ENCODE data around the gene C19orf44.
"Not testable (repeated sequence)": the region's sequence is repeated elsewhere in the genome, so short reads cannot be mapped to it uniquely, and the experiment has no call there.

C19orf44 gene

GRCh38 chr19:16495982-16496612, at the start of gene C19orf44, which contains the start of gene CALR3:
Gene C19orf44 (plus strand): TSS chr19:16496394. CDS start chr19:16500793, 4,399 bp downstream.
Gene CALR3 (minus strand): TSS chr19:16496167. CDS start chr19:16496129, 38 bp downstream.
- H3K9me3 ChIP-seq (ENCODE audit: control insufficient read depth in 2 of 2, low read length in 2 of 2), result no peaks in the 10 kb centered on the region
- peak within 1 kb of the TSS; percentile 52 to 58 for H3K27ac ChIP-seq (ENCODE audit: low read depth in 2 of 2, low read length in 2 of 2)
- H3K9ac ChIP-seq (ENCODE audit: low read depth in 1 of 2, low read length in 2 of 2), result peak within 1 kb of the TSS; percentile 60 to 78
- no peaks in the 10 kb centered on the region for H3K27me3 ChIP-seq (ENCODE audit: control insufficient read depth in 2 of 2, insufficient read depth in 2 of 2, low read length in 2 of 2)
- peak within 1 kb of the TSS; percentile 86 to 94 for H3K4me3 ChIP-seq (ENCODE audit: low read length in 2 of 2)
- peaks cover 0 to 2% of the 10 kb centered on the region in 2 donors for H3K36me3 ChIP-seq (ENCODE audit: control insufficient read depth in 2 of 2, insufficient read depth in 2 of 2, low read length in 2 of 2)
- H3K4me1 ChIP-seq (ENCODE audit: control insufficient read depth in 2 of 2, insufficient read depth in 2 of 2, low read length in 2 of 2), result peaks cover 8 to 9% of the 10 kb centered on the region in 2 donors

DNA sequence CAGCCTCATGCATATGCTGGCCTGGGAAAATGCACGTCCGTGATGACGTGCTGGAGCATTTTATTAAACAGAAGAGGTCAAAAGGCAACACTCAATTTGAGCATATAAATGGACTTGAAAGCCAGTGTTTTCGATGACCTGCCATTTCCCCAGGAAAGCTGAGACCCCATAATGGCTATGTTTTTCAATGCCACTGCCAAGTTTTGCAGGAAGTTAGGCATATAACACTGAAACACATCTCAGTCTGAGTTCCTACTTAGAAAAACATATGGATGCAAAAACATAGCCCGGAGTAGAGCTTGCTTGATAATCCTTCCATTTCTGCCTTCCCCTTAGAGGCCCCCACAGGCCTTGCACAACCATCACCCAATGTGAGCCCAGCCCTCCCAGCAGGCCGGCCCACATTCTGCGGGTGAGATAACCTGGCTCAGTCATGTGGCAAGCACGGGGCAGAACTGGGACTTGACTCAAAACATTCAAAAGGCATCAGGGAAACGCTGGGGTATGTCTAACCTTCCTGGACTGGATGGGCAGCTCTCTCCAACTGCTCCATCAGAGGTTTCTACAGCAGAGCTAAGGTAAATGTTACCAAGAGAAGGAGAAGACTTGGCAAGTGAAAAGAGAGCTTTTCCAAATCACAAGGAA, 49.3 kb upstream of the C19orf44 start:
- no peaks in the 10 kb centered on the region for H3K36me3 ChIP-seq (ENCODE audit: control insufficient read depth in 2 of 2, insufficient read depth in 2 of 2, low read length in 2 of 2)
- no peaks in the 10 kb centered on the region for H3K9me3 ChIP-seq (ENCODE audit: control insufficient read depth in 2 of 2, low read length in 2 of 2)
- H3K9ac ChIP-seq (ENCODE audit: low read depth in 1 of 2, low read length in 2 of 2), result no peak overlapping the region
- no peaks in the 10 kb centered on the region for H3K27me3 ChIP-seq (ENCODE audit: control insufficient read depth in 2 of 2, insufficient read depth in 2 of 2, low read length in 2 of 2)
- no peak overlapping the region for H3K4me3 ChIP-seq (ENCODE audit: low read length in 2 of 2)
- H3K4me1 ChIP-seq (ENCODE audit: control insufficient read depth in 2 of 2, insufficient read depth in 2 of 2, low read length in 2 of 2), result peaks cover 16 to 25% of the 10 kb centered on the region in 2 donors
- peak overlapping the region in 1 of 2 donors; percentile 19 for H3K27ac ChIP-seq (ENCODE audit: low read depth in 2 of 2, low read length in 2 of 2)

DNA sequence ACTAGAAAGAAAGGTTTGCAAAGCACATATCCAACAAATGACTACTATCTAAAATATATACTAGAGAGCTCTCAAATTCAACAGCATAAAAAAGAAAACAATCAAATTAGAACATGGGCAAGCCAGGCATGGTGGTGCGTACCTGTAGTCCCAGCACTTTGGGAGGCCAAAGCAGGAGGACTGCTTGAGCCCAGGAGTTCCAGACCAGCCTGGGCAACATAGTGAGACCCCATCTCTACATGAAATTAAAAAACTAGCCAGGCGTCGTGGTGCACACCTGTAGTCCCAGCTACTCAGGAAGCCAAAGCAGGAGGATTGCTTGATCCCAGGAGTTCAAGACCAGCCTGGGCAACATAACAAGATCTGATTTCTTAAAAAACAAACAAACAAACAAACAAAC, 47.3 kb upstream of the C19orf44 start:
- peaks cover 0 to 19% of the 10 kb centered on the region in 2 donors for H3K4me1 ChIP-seq (ENCODE audit: control insufficient read depth in 2 of 2, insufficient read depth in 2 of 2, low read length in 2 of 2)
- H3K27me3 ChIP-seq (ENCODE audit: control insufficient read depth in 2 of 2, insufficient read depth in 2 of 2, low read length in 2 of 2); H3K9me3 ChIP-seq (ENCODE audit: control insufficient read depth in 2 of 2, low read length in 2 of 2); H3K36me3 ChIP-seq (ENCODE audit: control insufficient read depth in 2 of 2, insufficient read depth in 2 of 2, low read length in 2 of 2); H3K27ac ChIP-seq (ENCODE audit: low read depth in 2 of 2, low read length in 2 of 2); H3K4me3 ChIP-seq (ENCODE audit: low read length in 2 of 2); H3K9ac ChIP-seq (ENCODE audit: low read depth in 1 of 2, low read length in 2 of 2): not testable (repeated sequence)

- no peaks in the 10 kb centered on the region for H3K9me3 ChIP-seq (ENCODE audit: control insufficient read depth in 2 of 2, low read length in 2 of 2)
- peaks cover 0 to 15% of the 10 kb centered on the region in 2 donors for H3K4me1 ChIP-seq (ENCODE audit: control insufficient read depth in 2 of 2, insufficient read depth in 2 of 2, low read length in 2 of 2)
- no peak overlapping the region for H3K4me3 ChIP-seq (ENCODE audit: low read length in 2 of 2)
- no peaks in the 10 kb centered on the region for H3K27me3 ChIP-seq (ENCODE audit: control insufficient read depth in 2 of 2, insufficient read depth in 2 of 2, low read length in 2 of 2)
- no peak overlapping the region for H3K27ac ChIP-seq (ENCODE audit: low read depth in 2 of 2, low read length in 2 of 2)
- no peak overlapping the region for H3K9ac ChIP-seq (ENCODE audit: low read depth in 1 of 2, low read length in 2 of 2)
- no peaks in the 10 kb centered on the region for H3K36me3 ChIP-seq (ENCODE audit: control insufficient read depth in 2 of 2, insufficient read depth in 2 of 2, low read length in 2 of 2)
Observed at GRCh38 chr19:16449330-16449961, 46.7 kb upstream of the C19orf44 start.

- H3K9me3 ChIP-seq (ENCODE audit: control insufficient read depth in 2 of 2, low read length in 2 of 2), result no peaks in the 10 kb centered on the region
- peaks cover 7 to 8% of the 10 kb centered on the region in 2 donors for H3K4me1 ChIP-seq (ENCODE audit: control insufficient read depth in 2 of 2, insufficient read depth in 2 of 2, low read length in 2 of 2)
- no peak overlapping the region for H3K9ac ChIP-seq (ENCODE audit: low read depth in 1 of 2, low read length in 2 of 2)
- no peaks in the 10 kb centered on the region for H3K27me3 ChIP-seq (ENCODE audit: control insufficient read depth in 2 of 2, insufficient read depth in 2 of 2, low read length in 2 of 2)
- H3K36me3 ChIP-seq (ENCODE audit: control insufficient read depth in 2 of 2, insufficient read depth in 2 of 2, low read length in 2 of 2), result no peaks in the 10 kb centered on the region
- no peak overlapping the region for H3K27ac ChIP-seq (ENCODE audit: low read depth in 2 of 2, low read length in 2 of 2)
- H3K4me3 ChIP-seq (ENCODE audit: low read length in 2 of 2), result no peak overlapping the region
Observed at GRCh38 chr19:16452325-16452724, 43.9 kb upstream of the C19orf44 start.

GRCh38 chr19:16454351-16454918, 41.8 kb upstream of the C19orf44 start:
- Histone ChIP-seq H3K27ac (ENCODE audit: low read depth in 2 of 2, low read length in 2 of 2) (no peak overlapping the region), H3K4me3 (ENCODE audit: low read length in 2 of 2) (no peak overlapping the region), H3K9ac (ENCODE audit: low read depth in 1 of 2, low read length in 2 of 2) (no peak overlapping the region), H3K36me3 (ENCODE audit: control insufficient read depth in 2 of 2, insufficient read depth in 2 of 2, low read length in 2 of 2) (no peaks in the 10 kb centered on the region), H3K9me3 (ENCODE audit: control insufficient read depth in 2 of 2, low read length in 2 of 2) (no peaks in the 10 kb centered on the region), H3K4me1 (ENCODE audit: control insufficient read depth in 2 of 2, insufficient read depth in 2 of 2, low read length in 2 of 2) (peaks cover 11 to 22% of the 10 kb centered on the region in 2 donors), H3K27me3 (ENCODE audit: control insufficient read depth in 2 of 2, insufficient read depth in 2 of 2, low read length in 2 of 2) (no peaks in the 10 kb centered on the region)

DNA sequence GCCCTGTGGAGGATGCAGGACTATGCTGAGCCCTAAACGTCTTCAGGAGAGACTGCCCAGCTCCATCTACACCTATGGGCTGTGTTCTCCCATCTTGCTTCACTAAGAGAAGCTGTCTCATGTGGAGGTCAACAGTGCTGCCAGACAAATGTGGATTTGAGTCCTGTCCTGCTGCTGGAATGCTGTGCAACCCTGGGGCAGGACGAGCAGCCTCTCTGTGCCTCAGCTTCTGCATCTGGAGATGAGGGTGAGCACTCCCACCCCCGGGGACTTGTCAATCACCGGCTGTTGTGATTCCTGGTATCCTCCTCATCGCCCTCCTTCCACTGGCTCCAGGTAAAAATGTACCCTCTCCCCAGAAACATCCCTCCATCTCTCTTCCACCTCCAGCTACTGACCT, 40.7 kb upstream of the C19orf44 start:
- Histone ChIP-seq H3K27me3 (ENCODE audit: control insufficient read depth in 2 of 2, insufficient read depth in 2 of 2, low read length in 2 of 2) (no peaks in the 10 kb centered on the region), H3K4me1 (ENCODE audit: control insufficient read depth in 2 of 2, insufficient read depth in 2 of 2, low read length in 2 of 2) (peaks cover 15 to 22% of the 10 kb centered on the region in 2 donors), H3K9ac (ENCODE audit: low read depth in 1 of 2, low read length in 2 of 2) (no peak overlapping the region), H3K4me3 (ENCODE audit: low read length in 2 of 2) (no peak overlapping the region), H3K27ac (ENCODE audit: low read depth in 2 of 2, low read length in 2 of 2) (no peak overlapping the region), H3K36me3 (ENCODE audit: control insufficient read depth in 2 of 2, insufficient read depth in 2 of 2, low read length in 2 of 2) (no peaks in the 10 kb centered on the region), H3K9me3 (ENCODE audit: control insufficient read depth in 2 of 2, low read length in 2 of 2) (no peaks in the 10 kb centered on the region)

GRCh38 chr19:16456652-16457194, 39.5 kb upstream of the C19orf44 start:
- Histone ChIP-seq H3K36me3 (ENCODE audit: control insufficient read depth in 2 of 2, insufficient read depth in 2 of 2, low read length in 2 of 2) (peaks cover 0 to 2% of the 10 kb centered on the region in 2 donors), H3K9ac (ENCODE audit: low read depth in 1 of 2, low read length in 2 of 2) (no peak overlapping the region), H3K27ac (ENCODE audit: low read depth in 2 of 2, low read length in 2 of 2) (no peak overlapping the region), H3K4me1 (ENCODE audit: control insufficient read depth in 2 of 2, insufficient read depth in 2 of 2, low read length in 2 of 2) (peaks cover 15 to 22% of the 10 kb centered on the region in 2 donors), H3K9me3 (ENCODE audit: control insufficient read depth in 2 of 2, low read length in 2 of 2) (no peaks in the 10 kb centered on the region), H3K4me3 (ENCODE audit: low read length in 2 of 2) (no peak overlapping the region), H3K27me3 (ENCODE audit: control insufficient read depth in 2 of 2, insufficient read depth in 2 of 2, low read length in 2 of 2) (no peaks in the 10 kb centered on the region)

DNA sequence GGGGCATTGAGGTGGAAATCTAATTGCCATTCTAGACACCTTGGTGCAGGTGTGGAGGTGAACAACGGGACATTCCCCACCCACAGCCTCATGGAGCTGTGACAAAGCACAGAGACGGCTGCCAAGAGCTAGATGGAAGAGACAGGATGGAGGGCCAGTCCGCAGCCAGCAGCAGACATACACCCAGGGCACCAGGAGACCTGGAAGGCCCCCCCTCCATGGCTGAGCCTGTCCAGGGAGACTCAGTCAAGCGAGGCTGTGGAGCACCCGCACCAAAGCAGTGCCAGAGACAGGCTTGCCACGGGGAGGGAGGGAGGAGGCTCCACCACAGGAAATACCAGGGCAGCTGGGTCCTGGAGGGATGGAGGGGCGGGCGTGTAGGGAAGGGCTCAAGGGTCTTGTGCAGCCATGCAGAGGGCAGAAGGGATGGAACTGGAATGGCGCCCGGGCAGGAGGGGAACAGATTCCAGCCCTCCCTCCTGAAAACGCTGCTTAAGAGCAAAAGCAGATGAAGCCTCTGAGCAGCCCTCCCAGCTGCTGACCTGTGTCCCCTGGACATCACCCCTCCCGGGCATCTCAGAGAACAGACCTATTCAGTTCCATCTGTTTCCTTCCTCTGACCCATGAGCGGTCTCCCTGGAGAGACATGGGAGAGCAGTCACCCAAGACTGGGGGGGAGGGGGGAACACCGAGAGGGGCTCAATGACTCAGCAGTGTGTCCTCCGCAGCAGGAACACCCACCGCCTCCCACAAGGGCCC, 38.8 kb upstream of the C19orf44 start:
- no peaks in the 10 kb centered on the region for H3K9me3 ChIP-seq (ENCODE audit: control insufficient read depth in 2 of 2, low read length in 2 of 2)
- no peak overlapping the region for H3K27ac ChIP-seq (ENCODE audit: low read depth in 2 of 2, low read length in 2 of 2)
- peaks cover 0 to 2% of the 10 kb centered on the region in 2 donors for H3K36me3 ChIP-seq (ENCODE audit: control insufficient read depth in 2 of 2, insufficient read depth in 2 of 2, low read length in 2 of 2)
- H3K9ac ChIP-seq (ENCODE audit: low read depth in 1 of 2, low read length in 2 of 2), result no peak overlapping the region
- H3K4me1 ChIP-seq (ENCODE audit: control insufficient read depth in 2 of 2, insufficient read depth in 2 of 2, low read length in 2 of 2), result peaks cover 15 to 22% of the 10 kb centered on the region in 2 donors
- H3K27me3 ChIP-seq (ENCODE audit: control insufficient read depth in 2 of 2, insufficient read depth in 2 of 2, low read length in 2 of 2), result no peaks in the 10 kb centered on the region
- H3K4me3 ChIP-seq (ENCODE audit: low read length in 2 of 2), result no peak overlapping the region

Measured in mucosa of rectum (tissue), 2 donors.